GM10266 (cell line): Measurements from ENCODE around the gene COL28A1.
"Not testable (repeated sequence)": the region's sequence is repeated elsewhere in the genome, so short reads cannot be mapped to it uniquely, and the experiment has no call there.

Source experiments
- DNase-seq: peaks from one replicate; pipeline ENCODE4 v3.0.0; 2012; ENCODE audit errors: extremely low spot score
- CTCF ChIP-seq: IDR thresholded peaks from 2 replicates; pipeline ENCODE4 v1.5.1; 2012; ENCODE audit warnings: mild to moderate bottlenecking, low read depth; ENCODE audit not compliant: control insufficient read depth, insufficient read depth; ENCODE audit errors: missing control alignments

The COL28A1 gene

GRCh38 chr7:7562736-7563135 lies 27.1 kb upstream of the COL28A1 start:
- DNase-seq: no peak
- no peak for TF ChIP-seq CTCF

DNA sequence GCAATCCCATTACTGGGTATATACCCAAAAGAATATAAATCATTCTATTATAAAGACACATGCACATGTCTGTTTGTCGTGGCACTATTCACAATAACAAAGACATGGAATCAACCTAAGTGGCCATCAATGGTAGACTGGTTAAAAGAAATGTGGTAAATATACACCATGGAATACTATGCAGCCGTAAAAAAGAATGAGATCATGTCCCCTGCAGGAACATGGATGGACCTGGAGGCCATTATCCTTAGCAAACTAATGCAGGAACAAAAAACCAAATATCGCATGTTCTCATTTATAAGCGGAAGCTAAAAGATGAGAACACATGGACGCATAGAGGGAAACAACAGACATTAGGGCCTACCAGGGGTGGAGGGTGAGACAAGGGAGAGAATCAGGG lies 25.9 kb upstream of the COL28A1 start:
- not testable (repeated sequence) for DNase-seq

GRCh38 chr7:7557252-7557651 lies 21.6 kb upstream of the COL28A1 start:
- no peak for TF ChIP-seq CTCF
- no peak for DNase-seq

- no peak for DNase-seq
- TF ChIP-seq CTCF: no peak
Measured at GRCh38 chr7:7556852-7557251, 21.2 kb upstream of the COL28A1 start.

DNA sequence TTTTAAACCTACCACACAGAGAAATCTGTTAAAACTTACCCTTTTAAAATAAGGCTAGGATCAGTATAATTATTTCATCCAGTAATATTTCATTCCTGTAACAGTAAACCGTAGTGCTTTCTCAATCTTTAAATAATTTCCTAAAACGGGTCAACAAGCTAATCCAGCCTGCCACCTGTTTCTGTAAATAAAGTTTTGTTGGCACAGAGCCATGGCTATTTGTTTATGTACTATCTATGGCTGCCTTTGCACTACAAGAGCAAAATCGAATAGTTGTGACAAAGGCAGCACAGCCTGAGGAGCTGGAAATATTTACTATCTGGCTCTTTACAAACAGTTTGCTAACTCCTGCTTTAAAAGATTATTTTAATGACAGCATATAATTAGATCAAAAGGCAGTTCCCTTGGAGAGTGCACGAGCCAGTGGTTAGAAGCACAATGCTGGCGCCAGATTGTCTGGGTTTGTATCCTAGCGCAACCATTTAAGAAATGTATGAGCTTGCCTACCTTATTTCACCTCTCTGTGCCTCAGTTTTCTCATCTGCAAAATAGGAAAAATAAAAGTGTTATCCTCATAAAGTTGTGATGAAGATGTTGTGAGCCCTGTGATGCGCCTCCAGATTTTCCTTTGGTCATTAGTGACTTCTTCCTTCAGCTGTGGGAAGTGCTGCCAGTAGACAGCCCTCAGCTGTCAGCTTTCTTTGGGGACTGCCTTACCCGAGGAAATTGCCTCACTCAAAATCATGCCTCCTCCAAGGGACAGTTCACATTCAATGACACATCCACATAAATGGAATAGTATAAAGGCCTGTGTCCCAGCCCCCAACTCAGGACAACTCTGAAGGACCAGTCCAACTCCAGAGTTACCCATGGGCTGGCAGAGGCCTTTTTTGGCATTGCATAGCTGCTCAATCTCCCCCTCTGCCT lies 19.2 kb upstream of the COL28A1 start:
- no peak for TF ChIP-seq CTCF

GRCh38 chr7:7554021-7554432 lies 18.4 kb upstream of the COL28A1 start:
- DNase-seq: no peak

More for the DNA sequence above, 19.2 kb upstream of the COL28A1 start:
- DNase-seq: no peak

DNA sequence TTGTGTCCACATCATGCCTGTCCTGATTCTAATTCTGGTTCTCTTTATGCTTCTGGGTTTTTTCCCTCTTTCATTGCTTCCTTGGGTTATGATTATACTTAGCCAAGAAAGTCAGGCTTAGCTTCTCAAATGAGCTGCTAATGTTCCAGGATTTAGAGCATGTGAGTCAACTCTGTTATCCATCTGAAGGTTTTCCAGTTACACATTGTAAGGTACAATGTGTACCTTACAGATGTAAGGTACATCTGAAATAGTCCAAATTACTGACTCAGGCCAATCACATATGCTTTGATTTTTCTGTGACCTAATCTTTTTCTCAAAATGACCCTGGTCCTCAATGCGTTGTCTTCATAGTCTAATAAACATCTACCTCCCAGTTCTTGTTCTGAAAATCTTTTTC lies 17.7 kb upstream of the COL28A1 start:
- TF ChIP-seq CTCF: no peak
- no peak for DNase-seq

More at GRCh38 chr7:7554021-7554432, 18.4 kb upstream of the COL28A1 start:
- TF ChIP-seq CTCF: no peak
